Mesendoderm (in vitro differentiated cells): ENCODE measurements around the gene MSANTD2.

Source experiments
- DNase-seq: peaks from one replicate; pipeline ENCODE4 v3.0.0; 2013
- H2AK5ac ChIP-seq: 2 replicates; pipeline ENCODE4 v1.6.1; 2013; ENCODE audit warnings: low read length, inconsistent platforms
- H2BK120ac ChIP-seq: 2 replicates; pipeline ENCODE4 v1.6.1; 2013; ENCODE audit warnings: low read depth, mild to moderate bottlenecking, low read length, moderate library complexity, mixed read lengths
- H2BK15ac ChIP-seq: replicated peaks from 2 replicates; pipeline ENCODE4 v1.6.1; 2013; ENCODE audit warnings: low read depth, mild to moderate bottlenecking, moderate library complexity
- H2BK5ac ChIP-seq: 2 replicates; pipeline ENCODE4 v1.6.1; 2013; ENCODE audit warnings: low read length, inconsistent platforms
- H3K18ac ChIP-seq: 2 replicates; pipeline ENCODE4 v1.6.1; 2013; ENCODE audit warnings: mild to moderate bottlenecking, low read length, mixed read lengths
- H3K23ac ChIP-seq: one replicate; pipeline ENCODE4 v1.6.1; 2013; ENCODE audit warnings: low read length
- H3K27ac ChIP-seq: 2 replicates; pipeline ENCODE4 v1.5.1; 2013; ENCODE audit warnings: low read depth, mild to moderate bottlenecking, inconsistent platforms, low read length, moderate library complexity
- H3K27me3 ChIP-seq: 2 replicates; pipeline ENCODE4 v1.6.1; 2013; ENCODE audit warnings: low read length, control low read depth, mild to moderate bottlenecking, inconsistent platforms; ENCODE audit not compliant: insufficient read depth, poor library complexity
- H3K36me3 ChIP-seq: 2 replicates; pipeline ENCODE4 v1.6.1; 2013; ENCODE audit warnings: low read length, inconsistent platforms; ENCODE audit not compliant: control insufficient read depth, insufficient read depth
- H3K4ac ChIP-seq: one replicate; pipeline ENCODE4 v1.6.1; 2013; ENCODE audit warnings: low read depth, mild to moderate bottlenecking, low read length, moderate library complexity
- H3K4me1 ChIP-seq: 2 replicates; pipeline ENCODE4 v1.6.1; 2013; ENCODE audit warnings: low read depth, low read length, inconsistent platforms; ENCODE audit not compliant: control insufficient read depth
- H3K4me2 ChIP-seq: 2 replicates; pipeline ENCODE4 v1.6.1; 2013; ENCODE audit warnings: low read length
- H3K4me3 ChIP-seq: 2 replicates; pipeline ENCODE4 v1.5.1; 2013; ENCODE audit warnings: mild to moderate bottlenecking, low read length
- H3K56ac ChIP-seq: one replicate; pipeline ENCODE4 v1.6.1; 2013; ENCODE audit warnings: low read length
- H3K79me1 ChIP-seq: 2 replicates; pipeline ENCODE4 v1.6.1; 2013; ENCODE audit warnings: low read length, inconsistent platforms
- H3K79me2 ChIP-seq: 2 replicates; pipeline ENCODE4 v1.6.1; 2013; ENCODE audit warnings: mild to moderate bottlenecking, low read length; ENCODE audit not compliant: control insufficient read depth, insufficient read depth
- H3K9ac ChIP-seq: 2 replicates; pipeline ENCODE4 v1.6.1; 2013; ENCODE audit warnings: low read length, inconsistent platforms
- H4K5ac ChIP-seq: one replicate; pipeline ENCODE4 v1.6.1; 2013; ENCODE audit warnings: low read length
- H4K8ac ChIP-seq: one replicate; pipeline ENCODE4 v1.6.1; 2013; ENCODE audit warnings: low read depth, mild to moderate bottlenecking, control low read depth, low read length, moderate library complexity
- WGBS: extraction: QIAGEN DNeasy Blood & Tissue Kit; methylation state at CpG from one replicate; pipeline ENCODE4 v1.1.7; 2013; ENCODE audit warnings: low lambda C conversion rate, missing lambda C conversion rate; ENCODE audit not compliant: insufficient coverage; ENCODE audit errors: extremely low coverage; 5-methylcytosine and 5-hydroxymethylcytosine counted together

The MSANTD2 gene

GRCh38 chr11:124746621-124747243 is 53.5 kb downstream of the MSANTD2 start:
- Histone ChIP-seq H3K4ac (no peak overlapping the region), H3K36me3 (no peaks in the 10 kb centered on the region), H3K23ac (no peak overlapping the region), H3K4me1 (no peaks in the 10 kb centered on the region), H2BK5ac (no peak overlapping the region), H3K4me3 (peak overlapping the region; percentile 80), H3K27me3 (peaks cover 89% of the 10 kb centered on the region), H3K27ac (no peak overlapping the region), H2BK120ac (no peak overlapping the region), H3K79me2 (no peaks in the 10 kb centered on the region), H2BK15ac (no peak overlapping the region), H3K56ac (peak overlapping the region; percentile 81), H3K9ac (peak overlapping the region; percentile 47), H3K4me2 (peak overlapping the region; percentile 92), H4K8ac (no peak overlapping the region), H3K18ac (no peak overlapping the region), H2AK5ac (no peak overlapping the region), H4K5ac (no peak overlapping the region), H3K79me1 (no peaks in the 10 kb centered on the region)
- WGBS, result no CpG with 5 or more reads among the region's 37 CpGs
- DNase-seq, result peak; percentile 93

GRCh38 chr11:124745835-124746620 is 54.2 kb downstream of the MSANTD2 start:
- H3K4ac ChIP-seq, result no peak overlapping the region
- no peaks in the 10 kb centered on the region for H3K36me3 ChIP-seq
- H3K27me3 ChIP-seq, result peaks cover 89% of the 10 kb centered on the region
- H2BK120ac ChIP-seq, result no peak overlapping the region
- WGBS, result no CpG with 5 or more reads among the region's 41 CpGs
- no peak overlapping the region for H2AK5ac ChIP-seq
- no peak overlapping the region for H2BK15ac ChIP-seq
- no peak overlapping the region for H3K27ac ChIP-seq
- H4K5ac ChIP-seq, result no peak overlapping the region
- peak overlapping the region; percentile 92 for H3K4me2 ChIP-seq
- H3K4me1 ChIP-seq, result no peaks in the 10 kb centered on the region
- H3K9ac ChIP-seq, result peak overlapping the region; percentile 47
- no peak for DNase-seq
- peak overlapping the region; percentile 80 for H3K4me3 ChIP-seq
- H2BK5ac ChIP-seq, result no peak overlapping the region
- H4K8ac ChIP-seq, result no peak overlapping the region
- H3K23ac ChIP-seq, result no peak overlapping the region
- H3K79me2 ChIP-seq, result no peaks in the 10 kb centered on the region
- no peak overlapping the region for H3K18ac ChIP-seq
- H3K56ac ChIP-seq, result peak overlapping the region; percentile 81
- no peaks in the 10 kb centered on the region for H3K79me1 ChIP-seq

GRCh38 chr11:124745270-124745834 is 54.9 kb downstream of the MSANTD2 start:
- no peak for DNase-seq
- H4K8ac ChIP-seq, result no peak overlapping the region
- peaks cover 89% of the 10 kb centered on the region for H3K27me3 ChIP-seq
- H3K18ac ChIP-seq, result no peak overlapping the region
- H3K36me3 ChIP-seq, result no peaks in the 10 kb centered on the region
- H3K79me2 ChIP-seq, result no peaks in the 10 kb centered on the region
- H3K4me1 ChIP-seq, result no peaks in the 10 kb centered on the region
- H3K4me3 ChIP-seq, result no peak overlapping the region
- H3K9ac ChIP-seq, result no peak overlapping the region
- H2AK5ac ChIP-seq, result no peak overlapping the region
- no peak overlapping the region for H4K5ac ChIP-seq
- H2BK15ac ChIP-seq, result no peak overlapping the region
- no peak overlapping the region for H2BK5ac ChIP-seq
- H3K27ac ChIP-seq, result no peak overlapping the region
- H3K4me2 ChIP-seq, result no peak overlapping the region
- no peak overlapping the region for H2BK120ac ChIP-seq
- no peak overlapping the region for H3K23ac ChIP-seq
- no peaks in the 10 kb centered on the region for H3K79me1 ChIP-seq
- WGBS, result no CpG with 5 or more reads among the region's 44 CpGs
- peak overlapping the region; percentile 7 for H3K56ac ChIP-seq
- H3K4ac ChIP-seq, result no peak overlapping the region

- no peak overlapping the region for H3K18ac ChIP-seq
- H3K4me1 ChIP-seq, result peaks cover 2% of the 10 kb centered on the region
- no peak overlapping the region for H3K4me3 ChIP-seq
- no peak overlapping the region for H3K56ac ChIP-seq
- no peaks in the 10 kb centered on the region for H3K36me3 ChIP-seq
- H3K79me2 ChIP-seq, result no peaks in the 10 kb centered on the region
- no peak overlapping the region for H3K4me2 ChIP-seq
- H3K9ac ChIP-seq, result no peak overlapping the region
- H3K79me1 ChIP-seq, result no peaks in the 10 kb centered on the region
- H3K23ac ChIP-seq, result no peak overlapping the region
- no peak overlapping the region for H4K5ac ChIP-seq
- H3K27ac ChIP-seq, result no peak overlapping the region
- H2AK5ac ChIP-seq, result no peak overlapping the region
- DNase-seq, result no peak
- no peak overlapping the region for H2BK5ac ChIP-seq
- WGBS, result no CpG with 5 or more reads among the region's 6 CpGs
- no peak overlapping the region for H4K8ac ChIP-seq
- peaks cover 82% of the 10 kb centered on the region for H3K27me3 ChIP-seq
- no peak overlapping the region for H2BK15ac ChIP-seq
- H3K4ac ChIP-seq, result no peak overlapping the region
- no peak overlapping the region for H2BK120ac ChIP-seq
Observed at GRCh38 chr11:124743050-124743449, 57.2 kb downstream of the MSANTD2 start.

GRCh38 chr11:124742555-124742954 is 57.7 kb downstream of the MSANTD2 start:
- Histone ChIP-seq H3K27ac (no peak overlapping the region), H3K4me2 (no peak overlapping the region), H3K9ac (no peak overlapping the region), H3K36me3 (no peaks in the 10 kb centered on the region), H3K79me1 (no peaks in the 10 kb centered on the region), H3K4me3 (no peak overlapping the region), H3K56ac (no peak overlapping the region), H2AK5ac (no peak overlapping the region), H3K23ac (no peak overlapping the region), H3K4me1 (peaks cover 2% of the 10 kb centered on the region), H2BK15ac (no peak overlapping the region), H4K8ac (no peak overlapping the region), H3K18ac (no peak overlapping the region), H2BK5ac (no peak overlapping the region), H2BK120ac (no peak overlapping the region), H3K79me2 (no peaks in the 10 kb centered on the region), H3K4ac (no peak overlapping the region), H4K5ac (no peak overlapping the region), H3K27me3 (peaks cover 81% of the 10 kb centered on the region)
- DNase-seq, result no peak
- no CpG with 5 or more reads among the region's 2 CpGs for WGBS
